Type B pancreatic cell (in vitro differentiated cells): ENCODE measurements around the gene CPM. TPM values are rescaled to one million over a fixed set of nuclear protein-coding genes. Genes with fewer than 3 reads are reported as not detected.

Source experiments
- DNase-seq: peaks from one replicate; pipeline ENCODE4 v3.0.0; 2021; ENCODE audit warnings: mixed read lengths; ENCODE audit not compliant: unreplicated experiment; ENCODE audit errors: extremely low spot score
- H3K27ac Mint-ChIP-seq: 2 replicates; pipeline ENCODE4 v1.8.0; 2021; ENCODE audit warnings: mild to moderate bottlenecking, mixed read lengths
- H3K27me3 Mint-ChIP-seq: 2 replicates; pipeline ENCODE4 v1.8.0; 2021; ENCODE audit warnings: mixed read lengths
- H3K36me3 Mint-ChIP-seq: 2 replicates; pipeline ENCODE4 v1.8.0; 2021; ENCODE audit warnings: mixed read lengths
- H3K4me1 Mint-ChIP-seq: one replicate; pipeline ENCODE4 v1.8.0; 2021; ENCODE audit warnings: mixed read lengths; ENCODE audit not compliant: unreplicated experiment
- H3K4me3 Mint-ChIP-seq: 2 replicates; pipeline ENCODE4 v1.8.0; 2021; ENCODE audit warnings: mild to moderate bottlenecking, mixed read lengths
- H3K9me3 Mint-ChIP-seq: 2 replicates; pipeline ENCODE4 v1.8.0; 2021; ENCODE audit warnings: mixed read lengths
- total RNA-seq: library from RNA; stranded (reverse); gene quantifications from 2 replicates; pipeline ENCODE4 v1.2.1, GENCODE V29; 2021; ENCODE audit warnings: low replicate concordance
- TF ChIP-seq, protein P1 (sequence below): fragments of 200-600 bp; sonication (generic); conservative IDR thresholded peaks from 2 replicates; pipeline ENCODE4 v1.5.0; 2021; ENCODE audit warnings: antibody characterized with exemption, mild to moderate bottlenecking

Gene CPM
- total RNA-seq, 1 donor from 2014 or later = 58.1 TPM

DNA sequence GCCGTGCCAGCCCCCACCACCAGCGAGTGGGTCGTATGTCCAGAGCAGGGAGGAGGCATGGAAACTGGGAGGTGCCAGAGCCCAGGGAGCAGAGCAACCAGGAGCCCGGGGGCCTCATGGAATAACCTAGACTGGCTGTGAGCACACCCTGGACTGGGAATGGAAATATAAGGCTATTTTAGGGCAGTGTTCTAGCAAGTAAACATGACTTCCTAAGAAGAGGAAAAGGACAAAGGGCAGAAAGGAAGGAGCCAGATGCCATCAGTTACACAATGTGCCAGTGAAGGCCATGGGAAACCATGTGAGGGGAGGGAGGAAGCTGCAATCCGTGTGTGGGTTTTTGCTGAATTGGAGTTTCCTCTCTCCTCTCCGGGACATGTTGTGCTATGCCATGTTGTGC, 18.7 kb upstream of the CPM start:
- Mint-ChIP-seq H3K9me3 (no peaks in the 10 kb centered on the region), H3K4me3 (no peak overlapping the region), H3K36me3 (no peaks in the 10 kb centered on the region), H3K27me3 (no peaks in the 10 kb centered on the region), H3K4me1 (no peaks in the 10 kb centered on the region), H3K27ac (no peak overlapping the region)
- TF ChIP-seq, protein P1, sequence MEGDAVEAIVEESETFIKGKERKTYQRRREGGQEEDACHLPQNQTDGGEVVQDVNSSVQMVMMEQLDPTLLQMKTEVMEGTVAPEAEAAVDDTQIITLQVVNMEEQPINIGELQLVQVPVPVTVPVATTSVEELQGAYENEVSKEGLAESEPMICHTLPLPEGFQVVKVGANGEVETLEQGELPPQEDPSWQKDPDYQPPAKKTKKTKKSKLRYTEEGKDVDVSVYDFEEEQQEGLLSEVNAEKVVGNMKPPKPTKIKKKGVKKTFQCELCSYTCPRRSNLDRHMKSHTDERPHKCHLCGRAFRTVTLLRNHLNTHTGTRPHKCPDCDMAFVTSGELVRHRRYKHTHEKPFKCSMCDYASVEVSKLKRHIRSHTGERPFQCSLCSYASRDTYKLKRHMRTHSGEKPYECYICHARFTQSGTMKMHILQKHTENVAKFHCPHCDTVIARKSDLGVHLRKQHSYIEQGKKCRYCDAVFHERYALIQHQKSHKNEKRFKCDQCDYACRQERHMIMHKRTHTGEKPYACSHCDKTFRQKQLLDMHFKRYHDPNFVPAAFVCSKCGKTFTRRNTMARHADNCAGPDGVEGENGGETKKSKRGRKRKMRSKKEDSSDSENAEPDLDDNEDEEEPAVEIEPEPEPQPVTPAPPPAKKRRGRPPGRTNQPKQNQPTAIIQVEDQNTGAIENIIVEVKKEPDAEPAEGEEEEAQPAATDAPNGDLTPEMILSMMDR = no peak
- DNase-seq = no peak

DNA sequence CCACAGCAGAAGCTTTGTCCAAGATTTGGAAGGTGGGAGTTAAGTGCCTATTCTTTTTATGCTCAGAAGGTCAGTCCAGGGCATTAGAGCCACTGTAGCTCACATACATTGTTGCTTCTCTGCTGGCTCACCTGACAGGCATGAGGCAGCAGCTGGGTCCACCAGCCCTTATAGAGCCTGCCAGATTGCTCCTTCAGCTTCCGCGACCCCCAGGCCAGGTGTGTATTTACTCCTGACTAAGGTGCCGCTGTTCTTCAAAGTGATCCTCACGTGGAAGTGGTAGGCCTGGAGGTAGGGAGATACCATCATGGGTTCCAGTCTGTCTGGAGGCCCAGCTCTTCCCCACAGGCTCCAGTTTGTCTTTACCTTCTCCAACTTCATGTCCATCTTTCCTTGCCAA, 17.5 kb upstream of the CPM start:
- DNase-seq = no peak
- Mint-ChIP-seq H3K4me1 (no peaks in the 10 kb centered on the region), H3K36me3 (no peaks in the 10 kb centered on the region), H3K27me3 (no peaks in the 10 kb centered on the region), H3K9me3 (no peaks in the 10 kb centered on the region), H3K4me3 (no peak overlapping the region), H3K27ac (no peak overlapping the region)
- TF ChIP-seq, protein P1 = no peak

DNA sequence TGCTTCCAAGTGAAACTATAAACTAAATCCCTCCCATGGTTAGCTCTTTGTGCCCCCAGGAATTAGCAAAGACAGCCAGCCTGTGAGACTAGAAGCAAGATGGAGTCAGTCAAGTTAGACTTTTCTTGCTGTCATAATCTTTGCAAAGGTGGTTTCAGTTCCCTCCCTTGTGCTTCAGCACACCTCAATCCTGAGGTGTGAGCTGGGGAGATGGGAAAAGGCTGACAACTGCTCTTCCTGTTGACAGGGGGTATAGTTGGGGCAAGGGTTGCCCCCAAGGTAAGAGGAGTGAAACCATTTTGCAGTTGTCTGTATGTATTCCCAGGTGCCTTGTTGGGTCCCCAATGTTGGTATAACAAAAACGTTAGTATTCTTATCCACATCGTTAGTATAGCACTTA, 12.3 kb upstream of the CPM start:
- DNase-seq = no peak
- H3K9me3 Mint-ChIP-seq = no peaks in the 10 kb centered on the region
- H3K36me3 Mint-ChIP-seq = no peaks in the 10 kb centered on the region
- no peak overlapping the region for H3K4me3 Mint-ChIP-seq
- peaks cover 6% of the 10 kb centered on the region for H3K4me1 Mint-ChIP-seq
- H3K27ac Mint-ChIP-seq = no peak overlapping the region
- H3K27me3 Mint-ChIP-seq = no peaks in the 10 kb centered on the region
- TF ChIP-seq, protein P1 = no peak

DNA sequence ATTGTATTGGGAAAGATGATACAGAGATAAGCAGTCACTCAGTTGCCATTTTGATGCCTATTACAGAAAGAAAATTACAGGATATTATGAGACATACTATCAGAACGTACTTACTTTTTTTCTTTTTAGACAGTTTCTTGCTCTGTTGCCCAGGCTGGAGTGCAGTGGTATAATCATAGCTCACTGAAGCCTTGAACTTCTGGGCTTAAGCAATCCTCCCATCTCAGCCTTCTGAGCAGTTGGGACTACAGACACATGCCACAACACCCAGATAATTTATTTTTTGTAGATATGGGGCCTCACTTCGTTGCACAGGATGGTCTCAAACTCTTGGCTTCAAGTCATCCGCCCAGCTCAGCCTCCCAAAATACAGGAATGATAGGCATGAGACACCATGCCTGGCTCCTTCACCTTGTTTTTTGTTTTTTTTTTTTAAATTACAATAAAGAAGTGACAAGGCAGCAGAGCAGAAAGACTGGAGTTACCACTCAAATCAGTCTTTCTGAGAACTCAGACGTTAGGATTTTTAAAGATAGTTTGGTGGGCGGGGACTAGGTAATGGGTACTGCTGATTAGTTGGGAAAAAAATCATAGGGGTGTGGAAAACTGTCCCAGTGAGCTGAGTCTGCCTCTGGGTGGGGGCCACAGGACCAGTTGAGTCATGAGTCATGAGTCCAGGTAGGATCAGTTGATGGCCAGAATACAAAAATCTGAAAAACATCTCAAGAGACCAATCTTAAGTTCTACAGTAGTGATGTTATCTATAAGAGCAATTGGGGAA, 11.5 kb upstream of the CPM start:
- Mint-ChIP-seq H3K27me3 (no peaks in the 10 kb centered on the region), H3K4me1 (peaks cover 6% of the 10 kb centered on the region), H3K36me3 (no peaks in the 10 kb centered on the region), H3K27ac (peak overlapping the region; percentile 72), H3K4me3 (no peak overlapping the region), H3K9me3 (no peaks in the 10 kb centered on the region)
- no peak for DNase-seq
- TF ChIP-seq, protein P1 = no peak

DNA sequence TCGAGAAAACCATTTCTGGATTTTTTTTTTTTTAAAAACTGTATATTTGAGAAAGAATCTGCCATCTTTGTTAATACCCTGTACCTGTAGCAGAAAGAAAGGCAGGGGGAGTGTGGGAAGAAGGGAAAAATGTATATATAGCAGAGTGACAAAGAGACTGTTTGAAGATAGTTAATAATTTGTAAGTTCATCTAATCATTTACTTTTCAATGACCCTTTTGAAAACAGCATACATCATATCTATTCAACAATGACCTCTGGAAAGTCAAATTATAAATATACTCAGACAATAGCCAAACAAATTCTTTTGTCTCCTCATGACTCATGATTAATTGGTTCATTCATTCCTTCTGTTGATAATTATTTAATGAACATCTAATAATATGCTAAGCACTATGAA, 10.9 kb upstream of the CPM start:
- TF ChIP-seq, protein P1 = no peak
- Mint-ChIP-seq H3K4me1 (peaks cover 6% of the 10 kb centered on the region), H3K36me3 (no peaks in the 10 kb centered on the region), H3K9me3 (no peaks in the 10 kb centered on the region), H3K27ac (peak overlapping the region; percentile 19), H3K4me3 (no peak overlapping the region), H3K27me3 (no peaks in the 10 kb centered on the region)
- DNase-seq = no peak
